Sigmoid colon (tissue), 7 donors: ENCODE results near the gene COBL. TPM values are rescaled to one million over a fixed set of nuclear protein-coding genes. Genes with fewer than 3 reads are reported as not detected.

Experiments
- DNase-seq: peaks from one replicate; pipeline ENCODE4 v3.0.0-alpha.2; 2019
- H3K27ac ChIP-seq, 4 donors: fragments of 200-600 bp; sonication (generic); one replicate each; pipeline ENCODE4 v1.5.1; 2016 to 2019; ENCODE audit warnings: mild to moderate bottlenecking in 1 of 4
- H3K27me3 ChIP-seq, 3 donors: fragments of 200-600 bp; sonication (generic); one replicate each; pipeline ENCODE4 v1.5.1; 2019; ENCODE audit warnings: mild to moderate bottlenecking in 1 of 3
- H3K36me3 ChIP-seq, 4 donors: fragments of 200-600 bp; sonication (generic); one replicate each; pipeline ENCODE4 v1.5.1; 2016 to 2019
- H3K4me1 ChIP-seq, 4 donors: fragments of 200-600 bp; sonication (generic); one replicate each; pipeline ENCODE4 v1.5.1; 2017 to 2019
- H3K4me3 ChIP-seq, 4 donors: fragments of 200-600 bp; sonication (generic); one replicate each; pipeline ENCODE4 v1.5.1; 2017 to 2019; ENCODE audit warnings: mild to moderate bottlenecking in 2 of 4, moderate library complexity in 1 of 4
- H3K9me3 ChIP-seq, 4 donors: fragments of 200-600 bp in 3 of 4; sonication (generic) in 3 of 4; one replicate each; pipeline versions ENCODE4 v1.5.1 to v1.6.1; 2013 to 2019
- EP300 ChIP-seq, 4 donors: sonication (generic); formaldehyde crosslinking; IDR thresholded peaks; one replicate each; pipeline ENCODE4 v1.6.1; 2017; ENCODE audit warnings: antibody characterized with exemption in 4 of 4
- POLR2A ChIP-seq, 2 donors: fragments of 450-650 bp; IDR thresholded peaks; one replicate each; pipeline ENCODE4 v1.6.1; 2016; ENCODE audit warnings: antibody characterized with exemption in 2 of 2, mild to moderate bottlenecking in 2 of 2, moderate library complexity in 2 of 2
- POLR2AphosphoS5 ChIP-seq, 4 donors: sonication (generic); formaldehyde crosslinking; IDR thresholded peaks; one replicate each; pipeline ENCODE4 v1.6.1; 2017; ENCODE audit warnings: antibody characterized with exemption in 4 of 4
- WGBS, 2 donors: extraction: QIAGEN DNeasy Blood & Tissue Kit; methylation state at CpG; one replicate each; pipeline ENCODE4 v1.1.7; 2013; 5-methylcytosine and 5-hydroxymethylcytosine counted together
- intact Hi-C: fragments of 100-400 bp; cut with DNase I; formaldehyde crosslinking; loops from one replicate; pipeline ENCODE4 v1.15.1; 2023
- polyA plus RNA-seq, 3 donors: library from polyadenylated mRNA; stranded (reverse); fragments of 200-250 nt; gene quantifications; one replicate each; pipeline ENCODE4 v1.2.3, GENCODE V29; 2013
- total RNA-seq, 4 donors: library from RNA; depleted of rRNA; stranded (reverse); fragments of >200 nt; gene quantifications; one replicate each; pipeline ENCODE4 v1.1.0, GENCODE V29; 2016
- TF ChIP-seq, protein P1 (sequence below), 4 experiments: fragments of 450-650 bp in 3 of 4; fragments of 200-600 bp in 1 of 4; IDR thresholded peaks; one replicate each; pipeline ENCODE4 v1.5.1; 2016 to 2019; ENCODE audit warnings: antibody characterized with exemption in 4 of 4, mild to moderate bottlenecking in 3 of 4, moderate library complexity in 2 of 4
- donor health status: healthy with polysubstance abuse.
- donor health status: Bipolar disorder and iron deficiency.
- donor health status: healthy.

The COBL gene
- total and polyA plus RNA-seq, 7 donors: 3.0 to 27.6 (median 10.0) TPM

GRCh38 chr7:51175316-51175991, 141.2 kb downstream of the COBL start:
- 64 to 77% methylated on average over 6 of the region's 6 CpGs for WGBS, 2 donors
- no peak overlapping the region for H3K4me3 ChIP-seq
- H3K27ac ChIP-seq: no peak overlapping the region
- no peaks in the 10 kb centered on the region for H3K27me3 ChIP-seq
- DNase-seq: no peak
- H3K9me3 ChIP-seq: no peaks in the 10 kb centered on the region
- no peaks in the 10 kb centered on the region for H3K4me1 ChIP-seq
- intact Hi-C loops: no loop called here
- no peaks in the 10 kb centered on the region for H3K36me3 ChIP-seq
- TF ChIP-seq, protein P1, sequence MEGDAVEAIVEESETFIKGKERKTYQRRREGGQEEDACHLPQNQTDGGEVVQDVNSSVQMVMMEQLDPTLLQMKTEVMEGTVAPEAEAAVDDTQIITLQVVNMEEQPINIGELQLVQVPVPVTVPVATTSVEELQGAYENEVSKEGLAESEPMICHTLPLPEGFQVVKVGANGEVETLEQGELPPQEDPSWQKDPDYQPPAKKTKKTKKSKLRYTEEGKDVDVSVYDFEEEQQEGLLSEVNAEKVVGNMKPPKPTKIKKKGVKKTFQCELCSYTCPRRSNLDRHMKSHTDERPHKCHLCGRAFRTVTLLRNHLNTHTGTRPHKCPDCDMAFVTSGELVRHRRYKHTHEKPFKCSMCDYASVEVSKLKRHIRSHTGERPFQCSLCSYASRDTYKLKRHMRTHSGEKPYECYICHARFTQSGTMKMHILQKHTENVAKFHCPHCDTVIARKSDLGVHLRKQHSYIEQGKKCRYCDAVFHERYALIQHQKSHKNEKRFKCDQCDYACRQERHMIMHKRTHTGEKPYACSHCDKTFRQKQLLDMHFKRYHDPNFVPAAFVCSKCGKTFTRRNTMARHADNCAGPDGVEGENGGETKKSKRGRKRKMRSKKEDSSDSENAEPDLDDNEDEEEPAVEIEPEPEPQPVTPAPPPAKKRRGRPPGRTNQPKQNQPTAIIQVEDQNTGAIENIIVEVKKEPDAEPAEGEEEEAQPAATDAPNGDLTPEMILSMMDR (IDR thresholded peaks at IDR 0.05): no peak
- TF ChIP-seq POLR2AphosphoS5 (IDR thresholded peaks at IDR 0.05) (no peak), POLR2A (IDR thresholded peaks at IDR 0.05) (no peak), EP300 (IDR thresholded peaks at IDR 0.05) (no peak)

- H3K4me1 ChIP-seq: peaks cover 0 to 9% (median 0%) of the 10 kb centered on the region in 4 donors
- no peak overlapping the region for H3K27ac ChIP-seq
- no peaks in the 10 kb centered on the region for H3K9me3 ChIP-seq
- no peaks in the 10 kb centered on the region for H3K36me3 ChIP-seq
- WGBS, 2 donors: 88 to 95% methylated on average over 1 of the region's 1 CpG
- no peaks in the 10 kb centered on the region for H3K27me3 ChIP-seq
- TF ChIP-seq POLR2A (IDR thresholded peaks at IDR 0.05): no peak
- TF ChIP-seq, protein P1 (IDR thresholded peaks at IDR 0.05): no peak
- TF ChIP-seq POLR2AphosphoS5 (IDR thresholded peaks at IDR 0.05): no peak
- no peak for TF ChIP-seq EP300 (IDR thresholded peaks at IDR 0.05)
- H3K4me3 ChIP-seq: no peak overlapping the region
- intact Hi-C loops: no loop called here
- no peak for DNase-seq
These were observed 151.3 kb downstream of the COBL start for GRCh38 chr7:51165337-51165736.

DNA sequence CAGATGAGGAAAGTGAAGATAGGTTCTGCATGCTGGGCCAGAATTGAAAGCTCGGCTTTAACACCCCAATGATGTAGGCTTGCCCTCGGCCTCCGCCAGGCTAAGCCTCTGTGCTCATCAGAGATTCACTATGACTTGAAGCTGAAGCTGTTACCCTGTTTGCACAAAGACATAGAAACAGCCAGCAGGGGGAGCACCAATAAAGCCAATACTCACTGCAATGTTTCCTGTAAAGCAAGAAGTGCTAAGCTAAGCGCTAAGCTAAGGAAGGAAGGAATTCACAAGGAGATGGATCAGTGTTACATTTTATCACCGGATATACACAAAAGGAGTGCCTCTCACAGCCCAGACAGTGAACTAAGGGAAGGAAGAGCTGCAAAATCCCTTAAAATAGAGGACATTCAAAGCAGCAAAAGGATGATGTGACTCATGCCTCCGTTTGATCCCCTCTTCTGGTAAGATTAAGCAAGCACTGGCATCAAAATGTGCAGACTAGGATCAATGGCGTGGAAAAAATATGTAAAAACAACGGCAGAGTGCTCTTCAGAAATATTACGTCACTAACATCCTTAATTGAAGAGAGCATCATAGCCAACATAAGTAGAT, 153.8 kb downstream of the COBL start:
- Histone ChIP-seq H3K4me3 (no peak overlapping the region), H3K4me1 (peaks cover 0 to 10% (median 0%) of the 10 kb centered on the region in 4 donors), H3K9me3 (no peaks in the 10 kb centered on the region), H3K27me3 (no peaks in the 10 kb centered on the region), H3K27ac (no peak overlapping the region), H3K36me3 (no peaks in the 10 kb centered on the region)
- WGBS, 2 donors: 29 to 34% methylated on average over 9 of the region's 9 CpGs
- no peak for TF ChIP-seq EP300 (IDR thresholded peaks at IDR 0.05)
- TF ChIP-seq, protein P1 (IDR thresholded peaks at IDR 0.05): peak; percentile 34 to 75 (median 68)
- DNase-seq: peak; percentile 79
- intact Hi-C loops: loop anchor here (1.0 to 5.0 kb wide), 2 partner anchors 204 to 486 kb away; no protein-coding TSS in a partner anchor

DNA sequence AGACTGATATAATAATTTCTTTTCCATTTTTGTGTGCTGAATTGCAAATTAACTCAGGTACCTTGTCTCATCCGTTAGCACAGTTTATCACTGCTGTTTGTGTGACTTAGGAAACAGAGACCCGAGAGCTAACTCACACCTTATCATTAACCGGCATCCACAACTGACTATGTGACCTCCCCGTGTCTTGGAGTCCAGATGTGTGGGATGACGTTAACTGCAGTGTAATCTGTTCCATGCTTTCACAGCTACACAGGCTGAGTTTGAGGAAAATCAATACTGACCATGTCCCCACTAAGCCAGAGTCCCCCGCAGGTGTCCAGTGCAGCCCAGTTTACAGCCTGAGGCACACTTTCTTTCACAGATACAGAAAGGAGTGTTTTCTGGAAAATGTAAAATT, 154.7 kb downstream of the COBL start:
- Histone ChIP-seq H3K4me3 (no peak overlapping the region), H3K9me3 (no peaks in the 10 kb centered on the region), H3K27me3 (no peaks in the 10 kb centered on the region), H3K4me1 (peaks cover 0 to 10% (median 0%) of the 10 kb centered on the region in 4 donors), H3K36me3 (no peaks in the 10 kb centered on the region), H3K27ac (no peak overlapping the region)
- DNase-seq: no peak
- WGBS, 2 donors: 92 to 94% methylated on average over 6 of the region's 6 CpGs
- intact Hi-C loops: loop anchor here (1.0 to 5.0 kb wide), 4 partner anchors 205 to 1069 kb away; partner anchors contain the start of gene ZPBP
- TF ChIP-seq POLR2A (IDR thresholded peaks at IDR 0.05): no peak
- no peak for TF ChIP-seq EP300 (IDR thresholded peaks at IDR 0.05)
- no peak for TF ChIP-seq POLR2AphosphoS5 (IDR thresholded peaks at IDR 0.05)
- TF ChIP-seq, protein P1 (IDR thresholded peaks at IDR 0.05): no peak
